Measurements from ENCODE around the gene GPSM3.
"Not testable (repeated sequence)": the region's sequence is repeated elsewhere in the genome, so short reads cannot be mapped to it uniquely, and the experiment has no call there.

GPSM3 gene

DNA sequence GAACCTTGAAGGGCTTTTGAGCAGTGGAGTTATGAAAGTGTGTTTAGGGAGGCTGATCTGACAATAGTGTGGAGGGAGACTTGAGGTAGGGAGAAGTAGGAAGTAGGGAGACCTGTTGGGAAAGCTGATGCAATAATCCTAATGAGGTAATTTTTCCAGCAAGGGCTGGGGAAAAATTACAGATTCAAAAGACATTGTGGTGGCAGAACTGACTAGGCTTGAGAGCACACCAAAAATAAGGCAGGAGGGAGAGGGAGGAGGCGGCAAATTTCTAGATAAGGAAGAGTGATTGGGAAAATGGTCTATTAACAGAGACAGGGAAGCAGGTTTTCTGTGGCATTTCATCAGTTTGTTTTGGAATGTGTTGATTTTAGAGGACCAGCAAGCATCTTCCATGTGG is 46.2 kb downstream of the GPSM3 start:
- in situ Hi-C loops (cut with HindIII; ENCODE audit: low pct_unique_long_range_greater_than_20kb, low sequenced_read_pairs), result no loop called here
- DNase-seq (ENCODE audit: low read depth in 1 of 2, low spot score in 1 of 2), result no peak
- no peak for TF ChIP-seq JUND (IDR thresholded peaks at IDR 0.05; ENCODE audit: low read depth)

DNA sequence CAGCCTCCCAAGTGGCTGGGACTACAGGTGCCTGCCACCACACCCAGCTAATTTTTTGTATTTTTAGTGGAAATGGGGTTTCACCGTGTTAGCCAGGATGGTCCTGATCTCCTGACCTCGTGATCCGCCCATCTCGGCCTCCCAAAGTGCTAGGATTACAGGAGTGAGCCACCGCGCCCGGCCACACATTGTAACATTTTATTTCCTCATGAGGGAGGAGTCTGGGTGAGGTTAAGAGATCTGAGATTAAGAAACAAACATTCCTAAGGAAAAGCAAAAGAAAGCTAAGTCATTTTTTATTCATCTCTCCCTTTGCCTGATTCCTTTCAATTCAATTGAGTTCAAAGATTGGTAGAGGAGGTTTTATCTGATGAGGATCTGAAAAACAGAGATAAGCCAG is 48.2 kb downstream of the GPSM3 start:
- DNase-seq (ENCODE audit: low read depth in 1 of 2, low spot score in 1 of 2); in situ Hi-C loops (cut with HindIII; ENCODE audit: low pct_unique_long_range_greater_than_20kb, low sequenced_read_pairs): not testable (repeated sequence)
